ENCODE measurements around the gene AGRN.
"Not testable (repeated sequence)": the region's sequence is repeated elsewhere in the genome, so short reads cannot be mapped to it uniquely, and the experiment has no call there.

AGRN gene

DNA sequence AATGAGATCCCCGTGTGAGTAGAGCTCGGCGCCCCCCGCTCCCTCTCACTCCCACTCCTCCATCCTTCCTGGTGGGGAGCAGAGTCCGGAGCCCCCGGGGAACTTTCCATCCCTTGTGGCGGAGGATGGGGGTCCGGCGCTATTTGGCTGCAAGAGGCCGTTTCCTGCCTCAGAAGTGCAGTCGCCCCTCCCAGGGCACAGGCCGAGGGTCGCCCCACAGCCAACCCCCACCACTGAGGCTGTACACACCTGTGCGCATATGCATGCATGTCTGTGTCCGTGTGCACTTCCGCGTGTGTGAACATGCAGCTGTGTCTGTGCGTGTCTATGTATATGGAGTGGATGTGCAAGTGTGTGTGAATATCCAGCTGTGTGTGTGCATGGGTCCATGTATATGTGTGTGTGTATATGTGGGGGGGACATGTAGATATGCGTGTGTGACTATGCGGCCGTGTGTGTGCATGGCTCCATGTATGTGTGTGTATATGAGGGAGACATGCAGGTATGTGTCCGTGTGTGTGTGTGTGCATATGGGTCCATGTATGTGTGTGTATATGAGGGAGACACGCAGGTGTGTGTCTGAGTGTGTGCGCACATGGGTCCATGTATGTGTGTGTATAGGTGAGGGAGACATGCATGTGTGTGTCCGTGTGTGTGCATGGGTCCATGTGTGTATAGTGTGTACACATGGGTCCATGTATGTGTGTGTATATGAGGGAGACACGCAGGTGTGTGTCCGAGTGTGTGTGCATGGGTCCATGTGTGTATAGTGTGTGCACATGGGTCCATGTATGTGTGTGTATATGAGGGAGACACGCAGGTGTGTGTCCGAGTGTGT, 32.3 kb downstream of the AGRN start:
- no peak overlapping the region for H3K27ac ChIP-seq
- no peak for TF ChIP-seq ZFX (IDR thresholded peaks at IDR 0.05)
- TF ChIP-seq, protein P1, sequence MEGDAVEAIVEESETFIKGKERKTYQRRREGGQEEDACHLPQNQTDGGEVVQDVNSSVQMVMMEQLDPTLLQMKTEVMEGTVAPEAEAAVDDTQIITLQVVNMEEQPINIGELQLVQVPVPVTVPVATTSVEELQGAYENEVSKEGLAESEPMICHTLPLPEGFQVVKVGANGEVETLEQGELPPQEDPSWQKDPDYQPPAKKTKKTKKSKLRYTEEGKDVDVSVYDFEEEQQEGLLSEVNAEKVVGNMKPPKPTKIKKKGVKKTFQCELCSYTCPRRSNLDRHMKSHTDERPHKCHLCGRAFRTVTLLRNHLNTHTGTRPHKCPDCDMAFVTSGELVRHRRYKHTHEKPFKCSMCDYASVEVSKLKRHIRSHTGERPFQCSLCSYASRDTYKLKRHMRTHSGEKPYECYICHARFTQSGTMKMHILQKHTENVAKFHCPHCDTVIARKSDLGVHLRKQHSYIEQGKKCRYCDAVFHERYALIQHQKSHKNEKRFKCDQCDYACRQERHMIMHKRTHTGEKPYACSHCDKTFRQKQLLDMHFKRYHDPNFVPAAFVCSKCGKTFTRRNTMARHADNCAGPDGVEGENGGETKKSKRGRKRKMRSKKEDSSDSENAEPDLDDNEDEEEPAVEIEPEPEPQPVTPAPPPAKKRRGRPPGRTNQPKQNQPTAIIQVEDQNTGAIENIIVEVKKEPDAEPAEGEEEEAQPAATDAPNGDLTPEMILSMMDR (conservative IDR thresholded peaks at IDR 0.05): no peak

DNA sequence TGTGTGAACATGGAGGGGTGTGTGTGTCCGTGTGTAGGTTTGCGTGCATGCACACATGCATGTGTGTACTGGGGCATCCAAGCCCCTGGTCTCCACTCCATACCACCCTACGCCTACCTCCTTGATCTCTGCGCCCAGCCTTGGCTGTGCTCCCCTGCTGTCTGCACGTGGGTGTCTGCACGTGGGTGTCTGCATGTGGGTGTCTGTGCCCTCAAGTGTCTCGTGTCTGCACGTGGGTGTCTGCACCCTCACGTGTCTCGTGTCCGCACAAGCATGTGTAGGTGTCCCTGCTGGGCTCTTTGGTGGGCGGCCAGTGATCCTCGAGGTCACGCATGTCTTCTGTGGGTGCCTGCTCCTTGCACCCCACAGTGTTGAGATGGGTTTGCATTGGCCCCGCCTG, 33.1 kb downstream of the AGRN start:
- H3K27ac ChIP-seq: no peak overlapping the region
- TF ChIP-seq, protein P1 (conservative IDR thresholded peaks at IDR 0.05): no peak
- no peak for TF ChIP-seq ZFX (IDR thresholded peaks at IDR 0.05)

DNA sequence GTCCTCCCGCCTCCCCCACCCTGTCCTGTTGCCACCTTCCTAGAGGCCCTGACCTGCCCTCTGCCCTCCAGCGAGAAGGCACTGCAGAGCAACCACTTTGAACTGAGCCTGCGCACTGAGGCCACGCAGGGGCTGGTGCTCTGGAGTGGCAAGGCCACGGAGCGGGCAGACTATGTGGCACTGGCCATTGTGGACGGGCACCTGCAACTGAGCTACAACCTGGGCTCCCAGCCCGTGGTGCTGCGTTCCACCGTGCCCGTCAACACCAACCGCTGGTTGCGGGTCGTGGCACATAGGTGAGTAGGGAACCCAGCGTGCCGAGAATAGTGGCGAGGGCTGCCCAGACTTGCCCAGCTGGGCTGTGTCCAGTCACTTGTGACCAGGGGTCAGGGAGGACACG, 33.8 kb downstream of the AGRN start:
- no peak overlapping the region for H3K27ac ChIP-seq
- TF ChIP-seq, protein P1 (conservative IDR thresholded peaks at IDR 0.05): no peak
- no peak for TF ChIP-seq ZFX (IDR thresholded peaks at IDR 0.05)

DNA sequence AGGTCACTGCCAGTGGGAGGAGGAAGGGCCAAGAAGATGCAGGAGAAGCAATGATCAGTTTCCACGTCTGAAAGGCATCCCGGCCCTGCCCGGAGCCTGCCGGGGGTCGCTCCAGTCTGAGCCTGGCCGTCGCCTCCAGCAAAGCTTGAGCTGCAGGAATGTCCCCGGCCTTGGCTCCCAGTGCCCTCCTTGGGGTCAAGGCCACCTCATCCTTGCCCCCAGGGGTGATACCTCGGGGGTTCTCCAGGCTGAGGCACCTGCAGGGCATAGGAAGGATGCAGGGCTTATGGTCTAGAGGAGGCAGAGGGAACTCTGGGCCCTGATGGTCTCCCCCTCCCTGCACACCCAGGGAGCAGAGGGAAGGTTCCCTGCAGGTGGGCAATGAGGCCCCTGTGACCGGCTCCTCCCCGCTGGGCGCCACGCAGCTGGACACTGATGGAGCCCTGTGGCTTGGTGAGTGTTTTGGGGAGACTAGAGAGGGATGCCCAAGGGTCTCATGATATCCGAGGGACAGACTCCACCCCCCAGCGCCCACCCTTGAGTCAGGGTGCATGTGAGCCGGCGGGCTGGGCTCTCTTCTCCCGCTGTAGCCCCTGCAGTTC, 34.3 kb downstream of the AGRN start:
- no peak for TF ChIP-seq ZFX (IDR thresholded peaks at IDR 0.05)
- TF ChIP-seq, protein P1 (conservative IDR thresholded peaks at IDR 0.05): no peak
- no peak overlapping the region for H3K27ac ChIP-seq

DNA sequence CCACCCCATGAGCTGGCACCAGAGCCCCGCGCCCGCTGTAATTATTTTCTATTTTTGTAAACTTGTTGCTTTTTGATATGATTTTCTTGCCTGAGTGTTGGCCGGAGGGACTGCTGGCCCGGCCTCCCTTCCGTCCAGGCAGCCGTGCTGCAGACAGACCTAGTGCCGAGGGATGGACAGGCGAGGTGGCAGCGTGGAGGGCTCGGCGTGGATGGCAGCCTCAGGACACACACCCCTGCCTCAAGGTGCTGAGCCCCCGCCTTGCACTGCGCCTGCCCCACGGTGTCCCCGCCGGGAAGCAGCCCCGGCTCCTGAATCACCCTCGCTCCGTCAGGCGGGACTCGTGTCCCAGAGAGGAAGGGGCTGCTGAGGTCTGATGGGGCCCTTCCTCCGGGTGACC, 35.1 kb downstream of the AGRN start:
- TF ChIP-seq, protein P1 (conservative IDR thresholded peaks at IDR 0.05): no peak
- no peak for TF ChIP-seq ZFX (IDR thresholded peaks at IDR 0.05)
- H3K27ac ChIP-seq: no peak overlapping the region

DNA sequence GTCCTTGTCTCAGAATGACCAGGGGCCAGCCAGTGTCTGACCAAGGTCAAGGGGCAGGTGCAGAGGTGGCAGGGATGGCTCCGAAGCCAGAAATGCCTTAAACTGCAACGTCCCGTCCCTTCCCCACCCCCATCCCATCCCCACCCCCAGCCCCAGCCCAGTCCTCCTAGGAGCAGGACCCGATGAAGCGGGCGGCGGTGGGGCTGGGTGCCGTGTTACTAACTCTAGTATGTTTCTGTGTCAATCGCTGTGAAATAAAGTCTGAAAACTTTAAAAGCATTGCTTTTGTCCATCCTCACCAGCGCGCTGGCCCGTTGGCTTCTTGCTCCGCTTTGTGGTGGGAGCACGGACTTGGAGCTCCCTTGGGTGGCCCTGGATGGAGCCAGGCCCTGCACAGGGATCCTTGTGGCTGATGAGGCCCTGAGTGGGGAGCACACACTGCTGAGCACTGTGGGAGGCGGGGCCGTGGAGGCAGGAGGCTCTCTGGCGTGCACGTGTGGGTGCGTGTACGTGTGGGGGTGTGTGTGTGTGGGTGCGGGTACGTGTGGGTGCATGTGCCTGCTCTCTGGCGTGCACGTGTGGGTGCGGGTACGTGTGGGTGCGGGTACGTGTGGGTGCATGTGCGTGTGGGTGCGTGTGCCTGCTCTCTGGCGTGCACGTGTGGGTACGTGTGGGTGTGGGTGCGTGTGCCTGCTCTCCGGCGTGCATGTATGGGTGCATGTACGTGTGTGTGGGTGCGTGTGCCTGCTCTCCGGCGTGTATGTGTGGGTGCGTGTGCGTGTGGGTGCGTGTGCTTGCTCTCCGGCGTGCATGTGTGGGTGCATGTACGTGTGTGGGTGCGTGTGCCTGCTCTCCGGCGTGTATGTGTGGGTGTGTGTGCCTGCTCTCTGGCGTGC, 36.2 kb downstream of the AGRN start:
- H3K27ac ChIP-seq: no peak overlapping the region
- TF ChIP-seq, protein P1 (conservative IDR thresholded peaks at IDR 0.05): no peak
- TF ChIP-seq ZFX (IDR thresholded peaks at IDR 0.05): no peak

DNA sequence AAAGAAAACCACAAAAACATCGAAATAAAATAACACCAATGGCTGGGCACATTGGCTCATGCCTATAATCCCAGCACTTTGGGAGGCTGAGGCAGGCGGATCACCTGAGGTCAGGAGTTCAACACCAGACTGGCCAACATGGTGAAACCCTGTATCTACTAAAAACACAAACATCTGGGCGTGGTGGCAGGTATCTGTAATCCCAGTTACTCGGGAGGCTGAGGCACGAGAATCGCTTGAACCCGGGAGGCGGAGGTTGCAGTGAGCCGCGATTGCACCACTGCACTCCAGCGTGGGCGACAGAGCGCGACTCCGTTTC, 37.8 kb downstream of the AGRN start:
- not testable (repeated sequence) for H3K27ac ChIP-seq
